Daoy (cell line): ENCODE measurements around the gene ZNF716. TPM values are rescaled to one million over a fixed set of nuclear protein-coding genes. Genes with fewer than 3 reads are reported as not detected.
"Not testable (repeated sequence)": the region's sequence is repeated elsewhere in the genome, so short reads cannot be mapped to it uniquely, and the experiment has no call there.

Experiments
- DNase-seq: peaks from one replicate; pipeline ENCODE4 v3.0.0-alpha.2; 2015; ENCODE audit warnings: low read depth
- total RNA-seq: library from RNA; depleted of rRNA; stranded (reverse); fragments of >200 nt; shearing (Covaris generic); gene quantifications from 2 replicates; pipeline ENCODE4 v1.2.3, GENCODE V29; 2014; rRNA removed

Gene ZNF716
- total RNA-seq: not detected in 2 replicates

- no peak for DNase-seq
Observed at GRCh38 chr7:57449904-57450303, at the start of gene ZNF716. TSS of gene ZNF716 (plus strand) at chr7:57450177. CDS start at chr7:57450289, 112 bp downstream.

GRCh38 chr7:57400531-57401155 lies 49.3 kb upstream of the ZNF716 start:
- no peak for DNase-seq

- DNase-seq: not testable (repeated sequence)
Observed at GRCh38 chr7:57403051-57403450, 46.9 kb upstream of the ZNF716 start.

- DNase-seq: peak; percentile 72
Observed at GRCh38 chr7:57403601-57404342, 46.2 kb upstream of the ZNF716 start.

- DNase-seq: peak; percentile 71
Observed at GRCh38 chr7:57404343-57404966, 45.5 kb upstream of the ZNF716 start.

- DNase-seq: no peak
Observed at GRCh38 chr7:57404967-57405421, 45.0 kb upstream of the ZNF716 start.

- no peak for DNase-seq
Observed at GRCh38 chr7:57407125-57407524, 42.9 kb upstream of the ZNF716 start.

GRCh38 chr7:57412168-57412567 lies 37.8 kb upstream of the ZNF716 start:
- no peak for DNase-seq

GRCh38 chr7:57412618-57413017 lies 37.4 kb upstream of the ZNF716 start:
- no peak for DNase-seq

- no peak for DNase-seq
Observed at GRCh38 chr7:57413529-57414398, 36.2 kb upstream of the ZNF716 start.

GRCh38 chr7:57414415-57414814 lies 35.6 kb upstream of the ZNF716 start:
- DNase-seq: no peak

GRCh38 chr7:57414852-57415251 lies 35.1 kb upstream of the ZNF716 start:
- DNase-seq: no peak

GRCh38 chr7:57415326-57415725 lies 34.7 kb upstream of the ZNF716 start:
- no peak for DNase-seq

- no peak for DNase-seq
Observed at GRCh38 chr7:57415730-57416129, 34.2 kb upstream of the ZNF716 start.

- DNase-seq: no peak
Observed at GRCh38 chr7:57416601-57417358, 33.2 kb upstream of the ZNF716 start.

GRCh38 chr7:57417736-57418135 lies 32.2 kb upstream of the ZNF716 start:
- DNase-seq: no peak

- DNase-seq: no peak
Observed at GRCh38 chr7:57423768-57424167, 26.2 kb upstream of the ZNF716 start.

GRCh38 chr7:57424515-57425238 lies 25.3 kb upstream of the ZNF716 start:
- DNase-seq: no peak

- no peak for DNase-seq
Observed at GRCh38 chr7:57425239-57425944, 24.6 kb upstream of the ZNF716 start.
